ENCODE measurements around the gene LYZL6.

- TF ChIP-seq RAD21 (IDR thresholded peaks at IDR 0.05; ENCODE audit: low read depth) (no peak), POLR2A (IDR thresholded peaks at IDR 0.05; ENCODE audit: borderline replicate concordance, extremely low read depth, insufficient read depth, insufficient read length) (no peak), POLR2AphosphoS5 (IDR thresholded peaks at IDR 0.05; ENCODE audit: low read depth, low read length) (no peak), JUND (IDR thresholded peaks at IDR 0.05) (no peak)
- TF ChIP-seq, protein P1, sequence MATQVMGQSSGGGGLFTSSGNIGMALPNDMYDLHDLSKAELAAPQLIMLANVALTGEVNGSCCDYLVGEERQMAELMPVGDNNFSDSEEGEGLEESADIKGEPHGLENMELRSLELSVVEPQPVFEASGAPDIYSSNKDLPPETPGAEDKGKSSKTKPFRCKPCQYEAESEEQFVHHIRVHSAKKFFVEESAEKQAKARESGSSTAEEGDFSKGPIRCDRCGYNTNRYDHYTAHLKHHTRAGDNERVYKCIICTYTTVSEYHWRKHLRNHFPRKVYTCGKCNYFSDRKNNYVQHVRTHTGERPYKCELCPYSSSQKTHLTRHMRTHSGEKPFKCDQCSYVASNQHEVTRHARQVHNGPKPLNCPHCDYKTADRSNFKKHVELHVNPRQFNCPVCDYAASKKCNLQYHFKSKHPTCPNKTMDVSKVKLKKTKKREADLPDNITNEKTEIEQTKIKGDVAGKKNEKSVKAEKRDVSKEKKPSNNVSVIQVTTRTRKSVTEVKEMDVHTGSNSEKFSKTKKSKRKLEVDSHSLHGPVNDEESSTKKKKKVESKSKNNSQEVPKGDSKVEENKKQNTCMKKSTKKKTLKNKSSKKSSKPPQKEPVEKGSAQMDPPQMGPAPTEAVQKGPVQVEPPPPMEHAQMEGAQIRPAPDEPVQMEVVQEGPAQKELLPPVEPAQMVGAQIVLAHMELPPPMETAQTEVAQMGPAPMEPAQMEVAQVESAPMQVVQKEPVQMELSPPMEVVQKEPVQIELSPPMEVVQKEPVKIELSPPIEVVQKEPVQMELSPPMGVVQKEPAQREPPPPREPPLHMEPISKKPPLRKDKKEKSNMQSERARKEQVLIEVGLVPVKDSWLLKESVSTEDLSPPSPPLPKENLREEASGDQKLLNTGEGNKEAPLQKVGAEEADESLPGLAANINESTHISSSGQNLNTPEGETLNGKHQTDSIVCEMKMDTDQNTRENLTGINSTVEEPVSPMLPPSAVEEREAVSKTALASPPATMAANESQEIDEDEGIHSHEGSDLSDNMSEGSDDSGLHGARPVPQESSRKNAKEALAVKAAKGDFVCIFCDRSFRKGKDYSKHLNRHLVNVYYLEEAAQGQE (IDR thresholded peaks at IDR 0.05; ENCODE audit: low read depth), result no peak
Measured at GRCh38 chr17:35965272-35965671, 21.8 kb upstream of the LYZL6 start.
